ENCODE measurements around the gene NDUFS3. TPM values are rescaled to one million over a fixed set of nuclear protein-coding genes. Genes with fewer than 3 reads are reported as not detected.
"Not testable (repeated sequence)": the region's sequence is repeated elsewhere in the genome, so short reads cannot be mapped to it uniquely, and the experiment has no call there.

NDUFS3 gene
- total RNA-seq, 1 experiment from 2014 or later, result 119 TPM

DNA sequence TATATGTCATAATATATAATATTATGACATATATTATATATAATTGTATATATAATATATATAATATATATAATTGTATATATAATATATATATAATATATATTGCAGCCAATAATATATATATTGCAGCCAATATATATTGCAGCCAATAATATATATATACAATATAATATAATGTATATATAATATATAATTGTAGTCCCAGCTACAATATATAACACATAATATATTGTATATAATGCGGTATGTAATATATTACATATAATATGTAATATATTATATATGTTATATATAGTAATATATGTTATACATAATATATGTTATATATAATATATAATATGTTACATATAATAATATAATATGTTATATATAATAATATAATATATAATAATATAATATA lies 20.2 kb upstream of the NDUFS3 start:
- POLR2A ChIA-PET (ENCODE audit: unreplicated experiment), result no interaction called here

DNA sequence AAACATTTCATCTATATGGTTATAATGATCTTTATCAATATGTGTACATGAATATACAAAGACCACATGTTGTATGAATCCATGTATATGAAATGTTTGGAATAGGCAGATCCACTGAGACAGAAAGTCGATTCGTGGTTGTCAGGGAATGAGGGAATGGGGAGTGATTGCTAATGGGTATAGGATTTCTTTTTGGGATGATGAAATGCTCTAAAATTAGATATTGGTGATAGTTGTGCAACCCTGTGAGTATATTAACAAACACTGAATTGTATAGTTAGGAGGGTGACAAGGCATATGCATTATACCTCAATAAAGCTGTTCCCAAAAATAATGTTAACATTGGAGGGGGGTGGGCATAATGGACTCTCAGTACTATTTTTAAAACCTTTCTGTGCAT lies 18.4 kb upstream of the NDUFS3 start:
- no peaks in the 10 kb centered on the region for H3K9me3 ChIP-seq (ENCODE audit: insufficient read depth, low read depth)
- no peaks in the 10 kb centered on the region for H3K27me3 ChIP-seq (ENCODE audit: insufficient read depth, low read depth)
- peak overlapping the region; percentile 18 for H3K4me2 ChIP-seq
- H3K79me2 ChIP-seq (ENCODE audit: low read depth), result peaks cover 11% of the 10 kb centered on the region
- intact Hi-C loops (cut with micrococcal nuclease; ENCODE audit: unreplicated experiment), result no loop called here
- no TSS peak for BruUV-seq (replicated peaks)
- H2AFZ ChIP-seq, result no peak overlapping the region
- H3F3A ChIP-seq (ENCODE audit: insufficient read depth, low read depth), result peaks cover 27% of the 10 kb centered on the region
- no peaks in the 10 kb centered on the region for H3K36me3 ChIP-seq (ENCODE audit: low read depth)
- DNase-seq, result no peak
- no peaks in the 10 kb centered on the region for H4K20me1 ChIP-seq (ENCODE audit: insufficient read depth)
- H3K4me1 ChIP-seq (replicated peaks; ENCODE audit: insufficient read depth), result peaks cover 8% of the 10 kb centered on the region
- CTCF ChIA-PET, result interaction anchor here (0.7 kb wide), 1 partner anchor 1147 kb away, joined by 6 read pairs; no protein-coding TSS in a partner anchor
- POLR2A ChIA-PET (ENCODE audit: unreplicated experiment), result no interaction called here
- no peaks in the 10 kb centered on the region for H3K9me2 ChIP-seq (ENCODE audit: insufficient read depth)
- TF ChIP-seq, protein P1, sequence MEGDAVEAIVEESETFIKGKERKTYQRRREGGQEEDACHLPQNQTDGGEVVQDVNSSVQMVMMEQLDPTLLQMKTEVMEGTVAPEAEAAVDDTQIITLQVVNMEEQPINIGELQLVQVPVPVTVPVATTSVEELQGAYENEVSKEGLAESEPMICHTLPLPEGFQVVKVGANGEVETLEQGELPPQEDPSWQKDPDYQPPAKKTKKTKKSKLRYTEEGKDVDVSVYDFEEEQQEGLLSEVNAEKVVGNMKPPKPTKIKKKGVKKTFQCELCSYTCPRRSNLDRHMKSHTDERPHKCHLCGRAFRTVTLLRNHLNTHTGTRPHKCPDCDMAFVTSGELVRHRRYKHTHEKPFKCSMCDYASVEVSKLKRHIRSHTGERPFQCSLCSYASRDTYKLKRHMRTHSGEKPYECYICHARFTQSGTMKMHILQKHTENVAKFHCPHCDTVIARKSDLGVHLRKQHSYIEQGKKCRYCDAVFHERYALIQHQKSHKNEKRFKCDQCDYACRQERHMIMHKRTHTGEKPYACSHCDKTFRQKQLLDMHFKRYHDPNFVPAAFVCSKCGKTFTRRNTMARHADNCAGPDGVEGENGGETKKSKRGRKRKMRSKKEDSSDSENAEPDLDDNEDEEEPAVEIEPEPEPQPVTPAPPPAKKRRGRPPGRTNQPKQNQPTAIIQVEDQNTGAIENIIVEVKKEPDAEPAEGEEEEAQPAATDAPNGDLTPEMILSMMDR (conservative IDR thresholded peaks at IDR 0.05), result no peak
- TF ChIP-seq EZH2 (IDR thresholded peaks at IDR 0.05; ENCODE audit: low read depth), result no peak
- no peak overlapping the region for H3K4me3 ChIP-seq
- peak overlapping the region; percentile 28 for H3K27ac ChIP-seq

More for the DNA sequence above, 20.2 kb upstream of the NDUFS3 start:
- Histone ChIP-seq H3K4me1 (replicated peaks; ENCODE audit: insufficient read depth) (peaks cover 9% of the 10 kb centered on the region), H4K20me1 (ENCODE audit: insufficient read depth) (no peaks in the 10 kb centered on the region), H3F3A (ENCODE audit: insufficient read depth, low read depth) (peaks cover 32% of the 10 kb centered on the region), H3K79me2 (ENCODE audit: low read depth) (peaks cover 6% of the 10 kb centered on the region; the same call in 1 of the 2 replicates), H3K9me2 (ENCODE audit: insufficient read depth) (no peaks in the 10 kb centered on the region), H3K4me3 (no peak overlapping the region), H3K27me3 (ENCODE audit: insufficient read depth, low read depth) (no peaks in the 10 kb centered on the region), H3K4me2 (no peak overlapping the region), H3K9me3 (ENCODE audit: insufficient read depth, low read depth) (no peaks in the 10 kb centered on the region), H3K36me3 (ENCODE audit: low read depth) (no peaks in the 10 kb centered on the region), H3K27ac (no peak overlapping the region), H2AFZ (no peak overlapping the region)
- DNase-seq, result no peak
- BruUV-seq (replicated peaks), result no TSS peak
- CTCF ChIA-PET, result no interaction called here
- intact Hi-C loops (cut with micrococcal nuclease; ENCODE audit: unreplicated experiment), result no loop called here
- TF ChIP-seq, protein P1 (conservative IDR thresholded peaks at IDR 0.05), result no peak

DNA sequence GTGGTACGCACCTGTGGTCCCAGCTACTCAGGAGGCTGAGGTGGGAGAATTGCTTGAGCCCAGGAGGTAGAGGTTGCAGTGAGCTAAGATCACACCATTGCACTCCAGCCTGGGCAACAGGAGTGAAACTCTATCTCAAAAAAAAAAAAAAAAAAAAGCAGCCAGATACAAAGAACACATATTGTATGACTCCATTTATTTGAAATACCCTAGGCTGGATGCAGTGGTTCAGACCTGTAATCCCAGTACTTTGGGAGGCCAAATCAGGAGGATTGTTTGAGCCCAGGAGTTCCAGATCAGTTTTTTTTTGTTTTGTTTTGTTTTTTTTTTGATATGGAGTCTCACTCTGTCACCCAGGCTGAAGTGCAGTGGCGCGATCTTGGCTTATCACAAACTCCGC lies 16.5 kb upstream of the NDUFS3 start:
- H3K4me3 ChIP-seq; DNase-seq; CTCF ChIA-PET; H3K27me3 ChIP-seq (ENCODE audit: insufficient read depth, low read depth); H3K9me3 ChIP-seq (ENCODE audit: insufficient read depth, low read depth); H2AFZ ChIP-seq; intact Hi-C loops (cut with micrococcal nuclease; ENCODE audit: unreplicated experiment); H4K20me1 ChIP-seq (ENCODE audit: insufficient read depth); H3K9me2 ChIP-seq (ENCODE audit: insufficient read depth); H3K27ac ChIP-seq; H3K36me3 ChIP-seq (ENCODE audit: low read depth); BruUV-seq (replicated peaks); POLR2A ChIA-PET (ENCODE audit: unreplicated experiment); H3K4me2 ChIP-seq: not testable (repeated sequence)
- Histone ChIP-seq H3K4me1 (replicated peaks; ENCODE audit: insufficient read depth) (peaks cover 17% of the 10 kb centered on the region), H3F3A (ENCODE audit: insufficient read depth, low read depth) (peaks cover 27% of the 10 kb centered on the region), H3K79me2 (ENCODE audit: low read depth) (peaks cover 30% of the 10 kb centered on the region)

DNA sequence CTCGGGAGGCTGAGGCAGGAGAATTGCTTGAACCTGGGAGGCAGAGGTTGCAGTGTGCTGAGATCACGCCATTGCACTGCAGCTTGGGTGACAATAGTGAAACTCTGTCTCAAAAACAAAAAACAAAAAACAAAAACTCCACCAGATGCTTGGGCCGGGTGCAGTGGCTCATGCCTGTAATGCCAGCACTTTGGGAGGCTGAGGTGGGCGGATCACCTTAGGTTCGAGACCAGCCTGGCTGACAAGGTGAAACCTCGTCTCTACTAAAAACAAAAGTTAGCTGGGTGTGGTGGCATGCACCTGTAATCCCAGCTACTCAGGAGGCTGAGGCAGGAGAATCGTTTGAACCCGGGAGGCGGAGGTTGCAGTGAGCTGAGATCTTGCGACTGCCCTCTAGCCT lies 14.5 kb upstream of the NDUFS3 start:
- intact Hi-C loops (cut with micrococcal nuclease; ENCODE audit: unreplicated experiment), result loop anchor here (1.0 kb wide), 1 partner anchor 11 kb away; the partner anchor contains the start of gene CELF1
- not testable (repeated sequence) for H3K36me3 ChIP-seq (ENCODE audit: low read depth); H3K9me3 ChIP-seq (ENCODE audit: insufficient read depth, low read depth); H3K27ac ChIP-seq; H3K9me2 ChIP-seq (ENCODE audit: insufficient read depth); H2AFZ ChIP-seq; H3K27me3 ChIP-seq (ENCODE audit: insufficient read depth, low read depth); DNase-seq; H4K20me1 ChIP-seq (ENCODE audit: insufficient read depth)
- peak overlapping the region; percentile 93 for H3K4me2 ChIP-seq
- 0 out of 2 replicates have a peak overlapping the region, but pooled peaks have one; percentile 19 for H3K4me3 ChIP-seq
- ChIA-PET POLR2A (ENCODE audit: unreplicated experiment) (interaction anchor here (0.7 kb wide), 1 partner anchor 151 kb away, joined by 3 read pairs; the partner anchor contains the start of gene AGBL2), CTCF (interaction anchor here (0.6 kb wide), 1 partner anchor 93 kb away, joined by 9 read pairs; no protein-coding TSS in a partner anchor)
- peaks cover 27% of the 10 kb centered on the region for H3F3A ChIP-seq (ENCODE audit: insufficient read depth, low read depth)
- BruUV-seq (replicated peaks), result TSS peak; percentile 32
- peaks cover 46% of the 10 kb centered on the region for H3K79me2 ChIP-seq (ENCODE audit: low read depth)
- H3K4me1 ChIP-seq (replicated peaks; ENCODE audit: insufficient read depth), result peaks cover 17% of the 10 kb centered on the region
